ENCODE data around the gene ABHD17C. TPM values are rescaled to one million over a fixed set of nuclear protein-coding genes. Genes with fewer than 3 reads are reported as not detected.

Gene ABHD17C
- total RNA-seq, 2 experiments from 2014 or later: 0.47 to 0.70 TPM

DNA sequence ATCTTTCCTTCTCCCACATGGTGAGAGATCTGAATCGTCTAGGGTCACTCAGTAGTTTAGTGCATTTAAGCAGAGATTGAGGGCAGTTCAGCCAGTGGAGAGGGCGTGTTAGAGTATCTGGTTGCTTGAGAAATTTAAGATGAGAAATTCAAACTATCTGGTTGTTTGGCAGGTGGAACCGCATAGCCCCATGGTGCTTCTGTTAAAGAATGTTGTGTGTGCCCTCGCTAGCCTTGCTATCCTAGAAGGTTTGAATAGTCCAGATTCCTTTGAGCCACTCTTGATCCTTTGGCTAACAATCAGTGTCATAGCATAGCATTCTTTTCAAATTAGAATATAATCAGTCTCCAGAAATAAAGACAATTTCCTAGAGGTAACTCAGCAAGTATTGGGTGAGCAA is 32.1 kb downstream of the ABHD17C start:
- Histone ChIP-seq H3K4me3 (ENCODE audit: low read depth, low read length, poor library complexity, severe bottlenecking) (no peak overlapping the region), H3K27ac (ENCODE audit: low read depth, low read length, poor library complexity, severe bottlenecking) (no peak overlapping the region), H3K4me2 (ENCODE audit: low read length) (no peak overlapping the region), H3K9me2 (ENCODE audit: insufficient read depth, low read length) (no peaks in the 10 kb centered on the region), H3K36me3 (ENCODE audit: insufficient read depth, low read length) (no peaks in the 10 kb centered on the region), H3K9me3 (ENCODE audit: low read length) (no peaks in the 10 kb centered on the region), H2AFZ (ENCODE audit: low read length) (no peak overlapping the region), H4K20me1 (ENCODE audit: insufficient read depth, low read length) (no peaks in the 10 kb centered on the region), H3K79me2 (ENCODE audit: insufficient read depth, low read depth, low read length) (no peaks in the 10 kb centered on the region), H3K4me1 (ENCODE audit: insufficient read depth, low read length, poor library complexity, severe bottlenecking) (no peaks in the 10 kb centered on the region)
- intact Hi-C loops (cut with micrococcal nuclease; ENCODE audit: unreplicated experiment): no loop called here
- DNase-seq (ENCODE audit: low spot score): no peak
- ChIA-PET CTCF (ENCODE audit: unreplicated experiment) (no interaction called here), POLR2A (no interaction called here)
- no TSS peak for BruUV-seq (replicated peaks)
- no peak for TF ChIP-seq EZH2phosphoT487 (IDR thresholded peaks at IDR 0.05; ENCODE audit: borderline replicate concordance, low read depth, low read length)
- TF ChIP-seq, protein P1, sequence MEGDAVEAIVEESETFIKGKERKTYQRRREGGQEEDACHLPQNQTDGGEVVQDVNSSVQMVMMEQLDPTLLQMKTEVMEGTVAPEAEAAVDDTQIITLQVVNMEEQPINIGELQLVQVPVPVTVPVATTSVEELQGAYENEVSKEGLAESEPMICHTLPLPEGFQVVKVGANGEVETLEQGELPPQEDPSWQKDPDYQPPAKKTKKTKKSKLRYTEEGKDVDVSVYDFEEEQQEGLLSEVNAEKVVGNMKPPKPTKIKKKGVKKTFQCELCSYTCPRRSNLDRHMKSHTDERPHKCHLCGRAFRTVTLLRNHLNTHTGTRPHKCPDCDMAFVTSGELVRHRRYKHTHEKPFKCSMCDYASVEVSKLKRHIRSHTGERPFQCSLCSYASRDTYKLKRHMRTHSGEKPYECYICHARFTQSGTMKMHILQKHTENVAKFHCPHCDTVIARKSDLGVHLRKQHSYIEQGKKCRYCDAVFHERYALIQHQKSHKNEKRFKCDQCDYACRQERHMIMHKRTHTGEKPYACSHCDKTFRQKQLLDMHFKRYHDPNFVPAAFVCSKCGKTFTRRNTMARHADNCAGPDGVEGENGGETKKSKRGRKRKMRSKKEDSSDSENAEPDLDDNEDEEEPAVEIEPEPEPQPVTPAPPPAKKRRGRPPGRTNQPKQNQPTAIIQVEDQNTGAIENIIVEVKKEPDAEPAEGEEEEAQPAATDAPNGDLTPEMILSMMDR (conservative IDR thresholded peaks at IDR 0.05; ENCODE audit: low read length): no peak

GRCh38 chr15:80727596-80727995 is 32.5 kb downstream of the ABHD17C start:
- TF ChIP-seq EZH2phosphoT487 (IDR thresholded peaks at IDR 0.05; ENCODE audit: borderline replicate concordance, low read depth, low read length): no peak
- TF ChIP-seq, protein P1 (conservative IDR thresholded peaks at IDR 0.05; ENCODE audit: low read length): no peak
- Histone ChIP-seq H4K20me1 (ENCODE audit: insufficient read depth, low read length) (no peaks in the 10 kb centered on the region), H3K4me3 (ENCODE audit: low read depth, low read length, poor library complexity, severe bottlenecking) (no peak overlapping the region), H3K27ac (ENCODE audit: low read depth, low read length, poor library complexity, severe bottlenecking) (no peak overlapping the region), H2AFZ (ENCODE audit: low read length) (no peak overlapping the region), H3K9me3 (ENCODE audit: low read length) (no peaks in the 10 kb centered on the region), H3K79me2 (ENCODE audit: insufficient read depth, low read depth, low read length) (no peaks in the 10 kb centered on the region), H3K9me2 (ENCODE audit: insufficient read depth, low read length) (no peaks in the 10 kb centered on the region), H3K4me1 (ENCODE audit: insufficient read depth, low read length, poor library complexity, severe bottlenecking) (no peaks in the 10 kb centered on the region), H3K4me2 (ENCODE audit: low read length) (no peak overlapping the region), H3K36me3 (ENCODE audit: insufficient read depth, low read length) (no peaks in the 10 kb centered on the region)
- intact Hi-C loops (cut with micrococcal nuclease; ENCODE audit: unreplicated experiment): no loop called here
- no TSS peak for BruUV-seq (replicated peaks)
- DNase-seq (ENCODE audit: low spot score): no peak
- CTCF ChIA-PET (ENCODE audit: unreplicated experiment): no interaction called here
- POLR2A ChIA-PET: no interaction called here

GRCh38 chr15:80730387-80730786 is 35.3 kb downstream of the ABHD17C start:
- H3K4me2 ChIP-seq (ENCODE audit: low read length): no peak overlapping the region
- intact Hi-C loops (cut with micrococcal nuclease; ENCODE audit: unreplicated experiment): no loop called here
- no peaks in the 10 kb centered on the region for H4K20me1 ChIP-seq (ENCODE audit: insufficient read depth, low read length)
- DNase-seq (ENCODE audit: low spot score): no peak
- H3K4me3 ChIP-seq (ENCODE audit: low read depth, low read length, poor library complexity, severe bottlenecking): no peak overlapping the region
- H3K9me2 ChIP-seq (ENCODE audit: insufficient read depth, low read length): no peaks in the 10 kb centered on the region
- no peaks in the 10 kb centered on the region for H3K79me2 ChIP-seq (ENCODE audit: insufficient read depth, low read depth, low read length)
- no peak overlapping the region for H3K27ac ChIP-seq (ENCODE audit: low read depth, low read length, poor library complexity, severe bottlenecking)
- H3K36me3 ChIP-seq (ENCODE audit: insufficient read depth, low read length): no peaks in the 10 kb centered on the region
- H2AFZ ChIP-seq (ENCODE audit: low read length): no peak overlapping the region
- CTCF ChIA-PET (ENCODE audit: unreplicated experiment): no interaction called here
- TF ChIP-seq EZH2phosphoT487 (IDR thresholded peaks at IDR 0.05; ENCODE audit: borderline replicate concordance, low read depth, low read length): no peak
- TF ChIP-seq, protein P1 (conservative IDR thresholded peaks at IDR 0.05; ENCODE audit: low read length): no peak
- H3K9me3 ChIP-seq (ENCODE audit: low read length): no peaks in the 10 kb centered on the region
- no peaks in the 10 kb centered on the region for H3K4me1 ChIP-seq (ENCODE audit: insufficient read depth, low read length, poor library complexity, severe bottlenecking)
- BruUV-seq (replicated peaks): no TSS peak
- POLR2A ChIA-PET: no interaction called here
